Measurements from ENCODE around the gene FAM151A. TPM values are rescaled to one million over a fixed set of nuclear protein-coding genes. Genes with fewer than 3 reads are reported as not detected.

FAM151A gene
- total RNA-seq, 4 donors from 2014 or later, result 0.19 to 0.72 TPM; not detected in 2

GRCh38 chr1:54564312-54565112 lies 58.8 kb downstream of the FAM151A start:
- ATAC-seq (ENCODE audit: low FRiP score) (no peak), DNase-seq (ENCODE audit: low spot score) (no peak)
- TF ChIP-seq CTCF (IDR thresholded peaks at IDR 0.05), result no peak

- no peak for ATAC-seq (ENCODE audit: low FRiP score)
These were observed 63.5 kb downstream of the FAM151A start for GRCh38 chr1:54559771-54560231.

More at GRCh38 chr1:54559771-54560231, 63.5 kb downstream of the FAM151A start:
- no peak for TF ChIP-seq CTCF (IDR thresholded peaks at IDR 0.05)
- no peak for DNase-seq (ENCODE audit: low spot score)

Other genes with a start within 250 kb of the FAM151A start
- 10 to 100 TPM; 21.0 to 32.6 (median 22.9) TPM for gene SSBP3, start 217.1 kb downstream of the FAM151A start, total RNA-seq
- 1 to 10 TPM; 1.4 to 3.8 (median 3.2) TPM for gene ACOT11, start 75.3 kb downstream of the FAM151A start, total RNA-seq
- gene MROH7, start 18.3 kb upstream of the FAM151A start, total RNA-seq, result 1 to 10 TPM in 3 of 4 donors, under 1 TPM in 1; 0.82 to 2.2 (median 1.4) TPM
- gene TTC4, start 92.3 kb upstream of the FAM151A start, total RNA-seq, result 10 to 100 TPM; 15.5 to 37.4 (median 24.6) TPM
- 1 to 10 TPM; 1.4 to 4.6 (median 2.0) TPM for gene PARS2, start 141.0 kb upstream of the FAM151A start, total RNA-seq
- 1 to 10 TPM in 2 of 4 donors, under 1 TPM in 1, not detected in 1; 0.88 to 1.7 (median 1.1) TPM for gene TTC22, start 177.8 kb upstream of the FAM151A start, total RNA-seq